ENCODE data around the gene TMEM11.
"Not testable (repeated sequence)": the region's sequence is repeated elsewhere in the genome, so short reads cannot be mapped to it uniquely, and the experiment has no call there.

TMEM11 gene

DNA sequence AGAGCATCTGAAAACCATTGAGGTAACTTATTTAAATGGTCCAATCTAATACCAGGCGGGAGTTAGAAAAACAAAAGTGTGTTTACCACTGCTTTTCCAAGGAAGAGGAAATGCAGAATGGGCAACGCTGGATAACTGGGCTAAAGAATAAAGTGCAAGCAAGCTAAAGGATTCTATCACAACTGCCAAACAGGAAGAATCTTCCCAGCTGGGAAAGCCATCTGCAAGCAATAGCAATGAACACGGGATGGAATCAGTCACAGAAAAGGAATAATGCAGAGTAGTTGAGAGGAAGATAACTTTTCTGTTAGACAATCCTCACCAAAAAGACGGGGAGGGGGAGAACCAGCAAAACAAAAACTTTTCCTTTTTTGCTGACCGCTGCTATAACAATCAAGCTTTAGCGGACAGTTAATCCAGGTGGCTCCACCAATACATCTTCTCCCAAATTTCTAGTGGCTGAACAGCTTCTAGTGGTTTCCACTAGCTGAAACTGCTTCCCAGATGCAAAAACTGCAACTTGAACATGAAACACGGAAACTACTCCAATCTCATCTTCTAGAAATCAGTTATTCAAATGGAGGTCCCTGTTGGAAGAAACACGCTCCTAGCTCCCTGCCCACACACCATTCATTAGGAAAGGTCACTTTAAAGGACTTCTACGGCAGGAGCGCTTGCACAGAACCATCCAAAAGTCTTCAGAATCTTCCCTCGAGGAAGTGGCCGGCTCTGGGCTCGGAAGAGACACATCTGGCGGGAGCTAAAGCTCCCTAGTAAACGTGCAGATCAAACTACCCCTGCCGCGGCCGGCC lies 929 bp downstream of the TMEM11 start:
- FAIRE-seq (no peak), DNase-seq (ENCODE audit: low spot score) (no peak)

DNA sequence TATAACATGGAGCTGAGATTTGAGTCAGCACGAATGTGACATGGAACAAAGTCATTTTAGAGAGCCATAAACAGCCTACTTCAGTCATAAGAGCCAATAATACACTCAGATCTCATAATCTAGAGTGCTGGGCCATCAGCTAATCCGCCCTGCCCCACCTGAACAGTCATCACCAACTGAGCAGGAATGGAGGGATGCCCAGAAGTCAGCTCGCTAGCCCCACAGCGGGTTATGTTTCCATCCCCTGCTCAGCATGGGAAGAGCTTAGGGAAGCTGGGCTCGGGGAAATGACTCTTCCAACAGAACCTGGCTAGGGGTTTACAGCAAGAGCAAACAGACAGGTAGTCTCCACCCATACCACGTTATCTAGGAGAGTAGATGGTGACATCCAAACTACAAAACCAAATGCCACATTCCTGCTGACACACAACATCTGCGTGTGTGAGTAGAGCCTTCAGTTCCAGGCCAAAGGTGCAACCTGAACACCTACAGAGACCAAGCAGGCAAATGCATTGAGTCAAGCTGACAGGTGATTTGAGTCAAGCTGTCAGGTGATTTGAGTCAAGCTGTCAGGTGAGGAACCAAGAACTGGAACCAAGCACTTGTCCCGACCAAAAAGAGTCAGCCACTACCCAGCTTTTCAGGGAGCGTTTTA lies 2.0 kb downstream of the TMEM11 start:
- FAIRE-seq (no peak), DNase-seq (ENCODE audit: low spot score) (no peak)

DNA sequence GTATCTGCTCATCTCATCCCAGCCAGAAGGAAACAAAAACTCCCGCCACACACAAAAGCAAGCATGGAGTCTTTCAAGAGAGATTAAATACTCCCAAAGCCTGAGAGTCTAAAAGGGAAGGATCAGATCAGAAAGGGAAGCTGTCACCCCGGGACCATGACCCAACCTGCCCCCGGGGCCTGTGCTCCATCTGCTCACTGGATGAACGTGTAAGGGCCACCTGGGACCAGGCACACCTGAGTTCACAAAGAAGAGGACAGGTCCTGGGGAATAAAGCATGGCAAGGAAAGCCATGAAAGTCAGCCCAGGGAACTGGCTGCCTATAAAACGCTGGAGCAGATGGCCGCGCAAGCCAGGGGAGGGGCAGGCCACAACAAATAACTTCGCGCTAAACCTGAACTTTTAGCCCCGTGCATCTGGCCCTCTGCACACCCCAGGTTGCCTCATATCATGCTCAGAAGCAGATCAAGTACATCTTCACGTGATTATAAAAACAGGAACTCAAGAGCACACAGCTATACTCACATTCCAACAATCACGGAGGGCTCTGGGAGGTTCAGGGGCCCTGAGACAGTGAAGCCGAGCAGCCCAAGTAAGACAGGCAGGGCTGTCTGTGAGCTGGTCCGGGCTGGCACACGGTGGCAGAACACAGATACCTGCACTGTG lies 3.4 kb downstream of the TMEM11 start:
- FAIRE-seq: no peak
- DNase-seq (ENCODE audit: low spot score): no peak

DNA sequence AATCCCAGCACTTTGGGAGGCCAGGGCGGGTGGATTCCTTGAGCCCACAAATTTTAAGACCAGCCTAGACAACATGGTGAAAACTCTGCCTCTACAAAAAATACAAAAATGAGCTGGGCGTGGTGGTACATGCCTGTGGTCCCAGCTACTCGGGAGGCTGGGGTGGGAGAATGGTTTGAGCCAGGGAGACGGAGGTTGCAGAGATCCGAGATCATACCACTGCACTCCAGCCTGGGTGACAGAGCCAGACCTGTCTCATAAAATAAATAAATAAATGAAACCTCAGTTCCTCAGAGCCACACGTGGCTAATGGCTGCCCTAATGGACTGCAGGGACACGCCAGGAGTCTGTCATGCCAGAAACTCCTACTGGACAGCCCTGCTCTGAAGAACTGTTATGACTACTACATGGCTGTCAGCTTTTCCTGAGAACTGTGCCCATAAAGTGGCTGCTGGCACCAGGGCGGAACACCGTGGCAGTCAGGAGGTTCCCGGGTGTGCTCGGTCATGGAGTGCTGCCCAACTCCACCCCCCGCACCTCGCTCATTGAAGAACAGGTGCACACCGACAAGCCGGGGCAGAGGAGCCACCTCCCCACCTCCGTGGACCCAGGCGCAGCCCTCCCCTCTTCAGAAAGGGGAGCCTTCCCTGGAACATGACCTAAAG lies 4.3 kb downstream of the TMEM11 start:
- no peak for FAIRE-seq
- DNase-seq (ENCODE audit: low spot score): no peak

DNA sequence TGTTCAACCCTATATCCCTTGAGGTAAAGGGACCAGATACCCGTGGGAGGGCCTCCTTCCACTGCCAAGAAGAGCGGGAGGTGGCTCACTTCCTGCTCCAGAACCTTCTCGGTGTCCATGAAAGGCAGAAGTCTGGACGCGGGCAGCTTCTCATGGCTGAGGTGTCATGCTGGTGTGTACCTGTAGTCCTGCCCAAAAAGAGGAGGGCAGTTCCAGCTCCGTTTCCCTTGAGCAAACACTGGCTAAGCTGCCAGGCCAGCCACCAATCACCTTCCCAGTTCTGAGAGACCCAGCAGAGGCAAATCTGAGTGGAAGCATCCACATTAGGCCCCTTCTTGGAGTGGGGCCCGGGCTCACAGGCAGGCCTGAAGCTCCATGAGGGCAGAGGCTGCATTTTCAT lies 5.6 kb downstream of the TMEM11 start:
- FAIRE-seq: no peak
- DNase-seq (ENCODE audit: low spot score): no peak

DNA sequence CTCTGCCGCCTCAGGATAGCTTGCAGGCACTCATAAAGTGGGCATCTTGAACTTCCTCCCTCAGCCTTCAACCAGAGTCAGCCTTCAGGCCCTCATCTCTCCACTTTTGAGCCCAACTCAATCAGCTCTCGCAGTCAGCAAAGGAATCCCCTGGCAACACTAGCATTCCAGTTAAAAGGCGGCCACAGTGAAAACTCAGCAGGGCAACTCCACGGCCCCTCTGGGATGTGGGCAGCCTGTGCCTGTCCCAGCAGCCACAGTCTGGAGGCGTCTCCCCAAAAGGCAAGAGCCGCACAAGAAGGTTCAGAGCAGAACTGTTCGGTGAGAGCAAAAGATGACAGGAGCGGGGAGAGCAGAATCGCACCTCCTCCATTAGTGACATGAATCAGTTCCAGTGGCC lies 9.0 kb downstream of the TMEM11 start:
- FAIRE-seq (no peak), DNase-seq (ENCODE audit: low spot score) (no peak)

DNA sequence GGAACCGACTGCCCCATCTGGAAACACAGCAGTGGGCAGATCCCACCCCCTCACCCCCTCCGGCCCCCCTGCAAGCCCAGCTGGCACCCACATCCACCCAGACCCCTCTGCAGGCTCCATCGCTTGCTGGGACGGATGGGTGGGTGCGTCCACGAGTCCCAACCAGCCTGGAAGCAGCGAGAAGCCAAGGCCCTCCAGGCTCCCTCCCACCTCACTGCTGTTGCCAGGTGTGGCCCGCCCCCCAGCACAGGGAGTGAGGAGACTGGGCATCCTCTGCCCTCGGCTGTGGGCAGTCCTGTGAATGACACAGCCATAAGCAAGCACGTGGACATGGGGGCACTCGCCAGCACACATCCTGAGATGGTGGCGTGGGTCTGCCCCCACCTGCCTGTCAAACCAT lies 11.4 kb downstream of the TMEM11 start:
- DNase-seq (ENCODE audit: low spot score) (no peak), FAIRE-seq (no peak)

DNA sequence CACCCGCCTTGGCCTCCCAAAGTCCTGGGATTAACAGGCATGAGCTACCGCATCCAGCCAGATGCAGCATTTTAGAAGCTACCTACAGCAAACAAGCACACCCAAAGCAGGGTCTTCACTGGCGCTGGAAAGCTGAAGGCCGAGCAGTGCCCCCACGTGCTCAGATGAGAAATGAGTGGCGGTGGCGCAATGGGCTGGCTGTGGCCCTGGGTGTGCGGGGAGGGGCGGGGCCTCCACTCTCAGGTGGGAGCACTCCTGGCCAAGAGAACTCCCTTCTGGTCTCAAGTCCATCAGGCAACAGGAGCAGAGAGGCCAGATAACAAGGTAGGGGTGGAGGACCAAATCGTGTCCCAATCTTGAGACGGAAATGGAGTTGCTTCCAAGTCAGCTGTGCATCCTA lies 12.1 kb downstream of the TMEM11 start:
- FAIRE-seq (no peak), DNase-seq (ENCODE audit: low spot score) (no peak)

DNA sequence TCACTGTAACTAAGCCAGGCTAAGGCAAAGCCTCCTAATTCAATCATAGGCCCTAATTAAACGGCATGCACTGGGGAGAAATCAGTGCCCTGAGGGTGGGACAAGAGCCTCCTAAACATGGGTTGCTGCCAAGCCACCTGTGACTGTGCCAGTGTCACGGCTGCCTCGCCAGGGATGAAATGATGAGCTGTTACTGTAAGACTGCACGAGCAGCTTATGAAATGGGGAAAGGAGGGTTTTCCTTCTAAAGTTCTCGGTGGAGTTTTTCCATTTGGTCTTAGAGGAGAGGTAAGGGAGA lies 12.7 kb downstream of the TMEM11 start:
- FAIRE-seq: no peak
- DNase-seq (ENCODE audit: low spot score): no peak

DNA sequence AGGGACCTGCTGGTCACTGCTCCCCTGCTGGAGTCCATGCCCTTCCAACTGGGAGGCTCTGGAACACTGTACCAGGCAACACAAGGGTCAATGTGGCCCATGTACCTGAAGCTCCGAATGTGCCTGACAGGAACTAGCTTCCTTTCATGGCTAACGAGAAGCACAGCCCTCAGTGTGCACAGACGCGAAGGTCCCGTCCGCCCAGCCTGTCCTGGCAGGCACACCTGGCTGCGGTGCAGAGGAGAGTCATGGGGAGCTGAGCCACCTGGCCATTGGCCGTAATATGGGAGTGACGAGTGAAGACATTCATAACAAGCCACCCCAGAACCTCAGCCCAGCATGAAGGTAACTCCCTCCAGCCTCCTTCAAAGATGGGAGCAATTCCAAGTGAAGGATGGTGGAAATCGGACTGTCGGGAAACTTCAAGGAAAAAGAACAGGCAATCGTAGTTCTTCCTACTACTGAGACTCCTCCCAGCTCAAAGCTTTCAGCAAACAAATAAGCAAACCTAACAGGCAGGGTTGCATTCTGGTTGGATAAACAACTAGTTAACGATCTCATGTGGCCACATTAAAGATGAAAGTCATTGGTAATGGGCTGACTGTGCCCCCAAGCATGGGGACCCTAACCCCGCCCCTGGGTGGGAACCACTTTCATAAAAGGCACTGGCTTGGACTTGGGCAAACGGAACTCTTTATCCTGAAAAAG lies 13.2 kb downstream of the TMEM11 start:
- FAIRE-seq (peak; percentile 5), DNase-seq (ENCODE audit: low spot score) (no peak)

DNA sequence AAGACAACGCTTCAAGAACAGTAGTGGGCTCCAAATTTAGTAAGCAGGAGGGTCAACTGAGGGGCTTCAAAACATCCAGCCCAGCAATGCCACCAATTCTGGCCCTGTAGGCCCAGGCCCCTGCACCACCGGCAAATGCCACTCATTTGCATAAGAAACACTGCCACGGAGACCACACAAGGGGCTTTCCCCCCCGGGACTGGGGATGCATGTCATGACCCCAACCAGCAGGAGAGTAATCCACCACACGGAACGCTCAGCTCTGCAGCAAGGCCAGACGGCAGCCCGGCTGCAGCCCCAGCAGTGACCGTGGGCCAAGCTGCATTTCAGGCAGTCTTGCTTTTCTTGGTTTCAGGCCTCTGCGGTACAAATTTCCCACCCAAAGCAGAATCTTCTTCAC lies 14.1 kb downstream of the TMEM11 start:
- FAIRE-seq (no peak), DNase-seq (ENCODE audit: low spot score) (no peak)

DNA sequence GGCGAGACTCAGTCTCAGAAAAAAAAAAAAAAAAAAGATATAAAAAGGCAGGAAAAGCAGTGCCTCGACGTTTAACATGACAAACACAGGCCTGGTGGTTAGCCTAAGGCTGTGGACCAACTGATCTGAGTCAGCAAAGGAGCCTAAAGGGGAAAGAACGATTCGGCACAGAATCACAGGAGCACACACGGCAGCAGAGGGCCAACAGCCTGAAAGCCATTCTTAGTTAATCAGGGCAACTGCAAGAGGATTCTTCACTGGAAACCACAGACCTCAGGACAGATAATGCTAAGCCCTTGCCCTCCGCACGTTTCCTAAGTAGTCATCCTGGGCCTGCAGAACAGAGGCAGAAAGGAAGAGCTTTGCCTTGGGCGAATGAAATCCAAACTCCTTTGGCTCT lies 14.7 kb downstream of the TMEM11 start:
- DNase-seq (ENCODE audit: low spot score) (no peak), FAIRE-seq (no peak)

DNA sequence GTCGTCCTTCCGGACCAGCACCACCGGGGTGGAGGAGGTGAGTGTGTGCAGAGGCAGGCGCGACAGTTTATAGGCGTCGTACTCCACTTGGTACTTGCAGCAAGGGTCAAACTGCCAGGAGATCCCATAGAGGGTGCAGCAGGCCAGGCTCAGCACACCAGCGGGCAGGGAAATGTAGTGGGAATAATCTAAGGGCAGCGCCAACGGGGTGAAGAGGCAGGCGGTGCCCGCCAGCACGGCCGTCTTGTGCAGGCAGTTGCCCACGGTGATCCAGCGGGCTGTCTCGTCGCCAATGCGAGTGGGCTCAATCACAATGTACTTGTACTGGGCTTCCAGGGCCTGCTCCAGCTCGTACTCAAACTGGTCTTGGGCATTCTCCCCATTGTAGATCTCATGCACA lies 15.6 kb downstream of the TMEM11 start:
- no peak for FAIRE-seq
- no peak for DNase-seq (ENCODE audit: low spot score)

DNA sequence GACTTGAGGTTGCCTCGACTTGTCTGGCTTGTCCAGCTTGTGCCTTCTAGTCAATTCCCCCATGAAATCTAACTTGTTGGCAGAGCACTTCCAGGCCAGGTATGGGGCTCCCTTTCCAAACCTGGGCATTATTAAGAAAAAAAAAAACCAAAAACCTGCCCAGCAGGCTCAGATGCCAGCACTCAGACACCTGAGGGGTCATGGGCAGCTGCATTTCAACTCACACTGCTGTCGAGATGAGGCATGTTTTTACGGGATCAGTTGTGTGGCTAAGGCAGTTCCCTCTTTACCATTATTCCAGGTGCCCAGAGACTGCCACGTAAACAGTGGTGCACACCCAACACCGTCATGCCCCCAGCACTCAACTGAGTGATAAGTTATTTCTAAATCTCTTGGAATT lies 17.8 kb downstream of the TMEM11 start:
- DNase-seq (ENCODE audit: low spot score): no peak
- no peak for FAIRE-seq

DNA sequence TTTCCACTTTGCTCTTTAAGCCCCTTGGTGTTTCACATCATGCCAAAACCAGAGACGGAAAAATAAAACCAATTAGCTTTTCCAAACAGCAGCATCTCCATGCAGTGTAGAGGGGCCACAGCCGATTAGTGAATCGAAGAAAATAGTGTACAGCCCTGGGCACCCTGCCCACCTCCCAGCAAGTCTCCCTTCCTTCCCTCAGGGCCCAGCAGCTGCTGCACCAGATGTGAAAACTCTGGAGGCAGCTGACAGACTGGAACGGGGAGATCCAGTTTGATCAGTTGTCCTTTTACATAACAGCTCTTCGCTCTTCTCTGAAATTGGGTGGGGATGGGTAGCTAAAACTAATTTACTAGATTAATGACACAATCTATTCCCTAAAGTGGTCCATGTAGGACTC lies 19.3 kb downstream of the TMEM11 start:
- FAIRE-seq: no peak
- no peak for DNase-seq (ENCODE audit: low spot score)

DNA sequence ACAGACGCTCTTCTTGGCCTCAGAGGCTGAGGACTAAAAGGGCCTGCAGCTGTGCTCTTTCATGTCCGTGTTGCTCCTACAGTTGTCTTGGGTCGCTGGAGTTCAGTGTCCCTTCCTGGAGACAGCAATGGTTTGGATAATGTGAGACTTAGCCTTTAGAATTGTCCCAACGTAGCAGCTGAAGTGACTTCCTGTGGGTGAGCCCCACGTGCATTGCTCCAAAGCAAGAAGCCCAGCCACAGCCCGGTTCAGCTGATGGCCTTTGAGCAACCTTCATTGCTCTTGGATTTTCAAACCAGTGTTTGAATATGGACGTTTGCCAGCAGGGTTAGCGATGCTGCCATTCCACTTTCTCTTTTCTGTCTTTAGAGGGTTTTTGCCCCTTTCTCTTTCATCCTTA lies 19.7 kb downstream of the TMEM11 start:
- no peak for FAIRE-seq
- DNase-seq (ENCODE audit: low spot score): no peak

DNA sequence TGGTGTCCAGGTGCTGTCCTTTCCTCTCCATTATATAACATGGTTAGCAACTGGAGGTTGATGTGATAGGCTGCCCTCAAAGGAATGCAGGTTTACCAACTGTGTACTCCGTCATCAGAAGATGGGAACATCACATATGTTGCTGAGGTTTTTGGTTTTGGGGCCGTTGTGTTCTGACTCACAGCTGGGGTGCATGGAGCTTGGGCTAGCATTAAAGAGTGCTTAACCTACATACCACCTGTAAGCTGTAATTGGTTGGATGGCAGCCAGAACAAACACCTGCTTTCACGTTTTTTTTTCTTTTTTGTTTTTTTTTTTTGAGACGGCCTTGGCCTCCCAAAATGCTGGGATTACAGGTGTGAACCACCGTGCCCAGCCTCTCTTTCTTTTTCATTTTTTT lies 20.9 kb downstream of the TMEM11 start:
- no peak for DNase-seq (ENCODE audit: low spot score)
- no peak for FAIRE-seq

DNA sequence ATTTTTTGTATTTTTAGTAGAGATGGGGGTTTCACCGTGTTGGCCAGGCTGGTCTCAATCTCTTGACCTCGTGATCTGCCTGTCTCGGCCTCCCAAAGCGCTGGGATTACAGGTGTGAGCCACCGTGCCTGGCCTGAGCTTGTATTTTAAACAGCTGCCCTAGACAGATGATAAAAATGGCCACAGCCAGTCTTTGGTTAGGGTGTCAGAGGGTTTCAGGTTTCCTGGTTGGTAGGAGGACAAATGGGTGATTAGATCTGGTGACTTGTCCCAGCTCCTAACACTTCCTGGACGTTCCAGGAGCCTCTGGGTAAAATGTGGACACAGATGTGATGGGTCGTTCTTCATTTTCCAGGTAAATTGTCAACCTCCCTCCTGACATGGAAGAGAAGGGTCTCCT lies 21.5 kb downstream of the TMEM11 start:
- not testable (repeated sequence) for FAIRE-seq; DNase-seq (ENCODE audit: low spot score)

DNA sequence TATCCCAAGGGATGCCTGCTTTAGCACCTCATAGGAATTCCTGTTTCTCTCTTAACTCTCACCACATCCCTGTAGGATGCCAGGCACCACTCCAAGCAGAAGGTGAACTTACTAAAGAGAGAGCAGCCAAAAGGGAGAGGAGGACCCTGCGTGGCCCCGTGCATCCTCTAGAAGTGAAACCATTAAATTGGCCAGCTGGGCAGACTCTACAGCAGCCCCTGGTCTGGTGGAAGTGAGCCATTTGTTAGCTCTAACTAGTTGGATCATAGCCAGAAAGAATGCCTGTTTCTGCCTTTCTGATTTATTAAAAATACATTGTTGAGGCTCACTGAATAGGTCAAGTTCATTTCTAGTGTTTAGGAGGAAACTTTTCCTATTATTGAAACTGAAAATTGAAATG lies 22.3 kb downstream of the TMEM11 start:
- no peak for DNase-seq (ENCODE audit: low spot score)
- FAIRE-seq: no peak

DNA sequence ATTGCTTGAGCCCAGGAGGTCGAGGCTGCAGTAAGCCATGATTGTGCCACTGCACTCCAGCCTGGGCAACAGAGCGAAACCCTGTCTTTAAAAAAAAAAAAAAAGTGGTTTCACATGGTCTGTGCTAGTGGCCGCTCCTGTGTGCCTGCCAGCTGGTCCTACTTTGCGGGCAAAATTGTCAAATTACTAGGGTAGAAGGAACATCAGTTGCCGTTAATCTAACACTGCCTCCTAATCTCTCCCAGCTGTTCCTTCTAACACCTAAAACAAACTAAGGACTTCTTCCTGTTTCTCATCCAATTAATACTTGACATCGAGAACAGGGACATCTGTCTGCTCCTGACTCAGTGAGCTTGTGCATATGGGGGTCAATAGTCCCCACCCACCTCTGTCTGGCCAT lies 23.9 kb downstream of the TMEM11 start:
- no peak for DNase-seq (ENCODE audit: low spot score)
- no peak for FAIRE-seq

DNA sequence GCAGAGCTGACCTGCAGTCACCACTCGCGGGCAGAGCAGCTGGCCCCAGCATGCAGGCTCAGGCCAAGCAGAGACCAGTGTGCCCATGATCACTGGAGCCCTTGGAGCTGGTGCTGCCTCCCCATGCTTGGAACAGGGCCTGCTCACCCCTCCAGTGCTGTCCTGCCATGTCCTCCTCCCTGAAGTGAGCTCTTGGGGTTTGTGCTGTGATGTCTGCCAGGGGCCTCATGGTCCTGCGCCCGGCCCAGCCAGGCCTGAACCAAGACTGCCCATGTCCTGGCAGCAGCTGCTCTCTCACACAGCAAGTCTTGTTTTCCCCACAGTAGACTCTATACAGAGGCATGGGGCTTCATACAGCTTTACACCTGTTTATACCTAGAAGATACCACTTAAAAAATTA lies 24.6 kb downstream of the TMEM11 start:
- DNase-seq (ENCODE audit: low spot score): no peak
- FAIRE-seq: no peak

Data from urothelium cell line (cell line).